IMR-90 (cell line): ENCODE results near the gene PRKG2. TPM values are rescaled to one million over a fixed set of nuclear protein-coding genes. Genes with fewer than 3 reads are reported as not detected.

Experiments used
- ATAC-seq: fragments of 200-7000 bp; cut with Tn5 transposase; 2 replicates; pipeline ENCODE4 v1.9.1; 2020; ENCODE audit warnings: low read depth, mild to moderate bottlenecking, moderate library complexity
- BruUV-seq: library from RNA; stranded (reverse); fragments of 400-500 nt; replicated peaks from 2 replicates; lab custom pipeline; 2021; lab: Mats Ljungman, UMichigan
- CTCF ChIA-PET: fragments of 300-600 bp; formaldehyde crosslinking; extraction: SDS; loops from one replicate; lab custom pipeline; 2021; ENCODE audit warnings: antibody characterized with exemption; lab: Yijun Ruan, JAX
- POLR2A ChIA-PET: fragments of 300-600 bp; sonication (Branson Sonifier 250); formaldehyde crosslinking; loops from one replicate; lab custom pipeline; 2022; ENCODE audit warnings: antibody characterized with exemption; ENCODE audit not compliant: unreplicated experiment; lab: Charles Lee
- DNase-seq: peaks from one replicate; pipeline ENCODE4 v3.0.0; 2013
- H2AFZ ChIP-seq: replicated peaks from 2 replicates; pipeline ENCODE3; 2013; ENCODE audit warnings: low read length, mild to moderate bottlenecking; ENCODE audit not compliant: poor library complexity
- H2AK5ac ChIP-seq: 2 replicates; pipeline ENCODE4 v1.6.1; 2013; ENCODE audit warnings: low read depth, low read length, inconsistent platforms
- H2AK9ac ChIP-seq: replicated peaks from 2 replicates; pipeline ENCODE3; 2013; ENCODE audit warnings: mild to moderate bottlenecking, low read depth, low read length, moderate library complexity; ENCODE audit not compliant: poor library complexity
- H2BK120ac ChIP-seq: 2 replicates; pipeline ENCODE4 v1.6.1; 2013; ENCODE audit warnings: low read depth, low read length, inconsistent platforms
- H2BK15ac ChIP-seq: 3 replicates; pipeline ENCODE4 v1.6.1; 2013; ENCODE audit warnings: low read depth, low read length, inconsistent platforms
- H2BK20ac ChIP-seq: 2 replicates; pipeline ENCODE4 v1.6.1; 2013; ENCODE audit warnings: low read depth, mild to moderate bottlenecking, inconsistent platforms, low read length, moderate library complexity
- H2BK5ac ChIP-seq: 2 replicates; pipeline ENCODE4 v1.6.1; 2013; ENCODE audit warnings: mild to moderate bottlenecking, low read depth, low read length, inconsistent platforms; ENCODE audit not compliant: poor library complexity, severe bottlenecking
- H3K14ac ChIP-seq: replicated peaks from 2 replicates; pipeline ENCODE4 v1.6.1; 2013; ENCODE audit warnings: low read depth, low read length, inconsistent platforms
- H3K18ac ChIP-seq: 2 replicates; pipeline ENCODE4 v1.6.1; 2013; ENCODE audit warnings: low read depth, low read length, control low read depth
- H3K23ac ChIP-seq: 2 replicates; pipeline ENCODE4 v1.6.1; 2013; ENCODE audit warnings: low read depth, low read length, inconsistent platforms
- H3K27ac ChIP-seq: 2 replicates; pipeline ENCODE4 v1.5.1; 2013; ENCODE audit warnings: mild to moderate bottlenecking, control low read depth, low read length; ENCODE audit not compliant: insufficient read depth
- H3K27me3 ChIP-seq: 2 replicates; pipeline ENCODE4 v1.6.1; 2013; ENCODE audit warnings: low read length; ENCODE audit not compliant: control insufficient read depth, insufficient read depth
- H3K36me3 ChIP-seq: 2 replicates; pipeline ENCODE4 v1.6.1; 2013; ENCODE audit warnings: low read length, mixed read lengths; ENCODE audit not compliant: control insufficient read depth, insufficient read depth
- H3K4ac ChIP-seq: 2 replicates; pipeline ENCODE4 v1.6.1; 2013; ENCODE audit warnings: low read depth, low read length, inconsistent platforms
- H3K4me1 ChIP-seq: 2 replicates; pipeline ENCODE4 v1.6.1; 2013; ENCODE audit warnings: low read length, mixed read lengths; ENCODE audit not compliant: control insufficient read depth, insufficient read depth
- H3K4me2 ChIP-seq: 2 replicates; pipeline ENCODE4 v1.6.1; 2013; ENCODE audit warnings: low read depth, mild to moderate bottlenecking, control low read depth, low read length, moderate library complexity
- H3K4me3 ChIP-seq: 2 replicates; pipeline ENCODE4 v1.5.1; 2013; ENCODE audit warnings: low read depth, mild to moderate bottlenecking, control low read depth, low read length, moderate library complexity; ENCODE audit not compliant: insufficient read depth
- H3K56ac ChIP-seq: 2 replicates; pipeline ENCODE4 v1.6.1; 2013; ENCODE audit warnings: low read length, inconsistent platforms; ENCODE audit not compliant: insufficient read depth; ENCODE audit errors: extremely low read depth
- H3K79me1 ChIP-seq, 2 experiments: 2 replicates each; pipeline ENCODE4 v1.6.1; 2013; ENCODE audit warnings: low read length in 2 of 2, inconsistent platforms in 1 of 2, low read depth in 1 of 2
- H3K9ac ChIP-seq: 2 replicates; pipeline ENCODE4 v1.6.1; 2013; ENCODE audit warnings: low read depth, low read length, control low read depth
- H3K9me1 ChIP-seq: 2 replicates; pipeline ENCODE4 v1.6.1; 2013; ENCODE audit warnings: low read length, inconsistent platforms; ENCODE audit not compliant: insufficient read depth
- H3K9me3 ChIP-seq: 2 replicates; pipeline ENCODE4 v1.6.1; 2013; ENCODE audit warnings: low read length; ENCODE audit not compliant: control insufficient read depth, insufficient read depth
- H4K20me1 ChIP-seq: 2 replicates; pipeline ENCODE4 v1.6.1; 2013; ENCODE audit warnings: low read length, inconsistent platforms; ENCODE audit not compliant: insufficient read depth
- H4K5ac ChIP-seq: 2 replicates; pipeline ENCODE4 v1.6.1; 2013; ENCODE audit warnings: mild to moderate bottlenecking, low read depth, low read length, control low read depth
- H4K8ac ChIP-seq, 2 experiments: 2 replicates each; pipeline ENCODE4 v1.6.1; 2013; ENCODE audit warnings: low read depth in 2 of 2, low read length in 2 of 2, control low read depth in 1 of 2, inconsistent platforms in 1 of 2
- H4K91ac ChIP-seq: 2 replicates; pipeline ENCODE4 v1.6.1; 2013; ENCODE audit warnings: low read depth, low read length, inconsistent platforms; ENCODE audit not compliant: insufficient read depth
- CEBPB ChIP-seq: IDR thresholded peaks from 2 replicates; pipeline ENCODE4 v1.6.1; 2012; ENCODE audit warnings: low read depth, low read length, improper control_type of control experiment
- CHD1 ChIP-seq: IDR thresholded peaks from 2 replicates; pipeline ENCODE4 v1.6.1; 2012; ENCODE audit warnings: low read depth, low read length, improper control_type of control experiment
- CTCF ChIP-seq: conservative IDR thresholded peaks from 2 replicates; pipeline ENCODE4 v1.5.1; 2012; ENCODE audit warnings: mild to moderate bottlenecking, low read depth, low read length, improper control_type of control experiment
- FOS ChIP-seq: fragments of 150-350 bp; IDR thresholded peaks from 2 replicates; pipeline ENCODE4 v1.6.1; 2016; ENCODE audit warnings: low read depth, low read length
- MAFK ChIP-seq: IDR thresholded peaks from 2 replicates; pipeline ENCODE4 v1.6.1; 2012; ENCODE audit warnings: low read depth, low read length, improper control_type of control experiment
- MXI1 ChIP-seq: IDR thresholded peaks from 2 replicates; pipeline ENCODE4 v1.6.1; 2012; ENCODE audit warnings: low read depth, mild to moderate bottlenecking, low read length, moderate library complexity, borderline replicate concordance
- POLR2A ChIP-seq: IDR thresholded peaks from 2 replicates; pipeline ENCODE4 v1.6.1; 2012; ENCODE audit warnings: mild to moderate bottlenecking, low read depth, low read length
- RAD21 ChIP-seq: IDR thresholded peaks from 2 replicates; pipeline ENCODE4 v1.6.1; 2012; ENCODE audit warnings: low read length, improper control_type of control experiment
- RCOR1 ChIP-seq: IDR thresholded peaks from 2 replicates; pipeline ENCODE4 v1.6.1; 2012; ENCODE audit warnings: mild to moderate bottlenecking, low read length, improper control_type of control experiment; ENCODE audit not compliant: insufficient replicate concordance
- RFX5 ChIP-seq: IDR thresholded peaks from 2 replicates; pipeline ENCODE4 v1.8.0; 2012; ENCODE audit warnings: low read depth, mild to moderate bottlenecking, low read length, moderate library complexity
- SMC3 ChIP-seq: fragments of 150-350 bp; IDR thresholded peaks from 2 replicates; pipeline ENCODE4 v1.6.1; 2016; ENCODE audit warnings: low read depth, mild to moderate bottlenecking, antibody characterized with exemption, low read length, moderate library complexity
- USF2 ChIP-seq: fragments of 150-350 bp; IDR thresholded peaks from 2 replicates; pipeline ENCODE4 v1.6.1; 2017; ENCODE audit warnings: mild to moderate bottlenecking, antibody characterized with exemption, low read length, low read depth
- dilution Hi-C: fragments of 300-500 bp; cut with HindIII; formaldehyde crosslinking; loops from one replicate; pipeline ENCODE4 v1.14.3; 2018; ENCODE audit warnings: low sequenced_read_pairs; ENCODE audit not compliant: unreplicated experiment
- in situ Hi-C: fragments of 300-500 bp; cut with MboI; formaldehyde crosslinking; loops from 3 replicates; pipeline ENCODE4 v1.14.3; 2019; ENCODE audit warnings: low sequenced_read_pairs, inconsistent platforms, mixed read lengths
- intact Hi-C: fragments of 100-400 bp; cut with micrococcal nuclease; formaldehyde crosslinking; loops from 2 replicates; pipeline ENCODE4 v1.10.0; 2022
- polyA plus RNA-seq, 3 experiments: library from polyadenylated mRNA; depleted of rRNA; stranded (reverse); fragments of >200 nt; gene quantifications; 2 replicates each; pipeline ENCODE4 v1.2.3, GENCODE V29; 2012; ENCODE audit warnings: low replicate concordance in 1 of 3
- total RNA-seq: library from RNA; depleted of rRNA; stranded (reverse); fragments of >200 nt; gene quantifications from 2 replicates; pipeline ENCODE4 v1.2.3, GENCODE V29; 2012

PRKG2 gene
- total and polyA plus RNA-seq, 2 of the 4 experiments (the other 2 are of a cell fraction) = 0.44 to 2.0 TPM

GRCh38 chr4:81084029-81084428 lies 131.0 kb downstream of the PRKG2 start:
- Histone ChIP-seq H3K9me1 (no peaks in the 10 kb centered on the region), H3K18ac (no peak overlapping the region), H3K9ac (no peak overlapping the region), H3K56ac (no peak overlapping the region), H2BK5ac (no peak overlapping the region), H4K5ac (no peak overlapping the region), H3K4me1 (peaks cover 2% of the 10 kb centered on the region; the same call in 1 of the 2 replicates), H4K91ac (no peak overlapping the region), H4K8ac (no peak overlapping the region; a peak in 1 of 4 replicates), H3K27ac (no peak overlapping the region), H3K9me3 (no peaks in the 10 kb centered on the region), H2AK9ac (no peak overlapping the region), H3K4me3 (no peak overlapping the region), H2AFZ (no peak overlapping the region), H3K4ac (no peak overlapping the region), H3K23ac (no peak overlapping the region), H4K20me1 (no peaks in the 10 kb centered on the region), H2BK15ac (no peak overlapping the region), H3K4me2 (no peak overlapping the region), H3K36me3 (no peaks in the 10 kb centered on the region), H3K14ac (no peak overlapping the region), H2BK120ac (no peak overlapping the region), H3K79me1 (no peaks in the 10 kb centered on the region), H2AK5ac (no peak overlapping the region), H2BK20ac (no peak overlapping the region), H3K27me3 (no peaks in the 10 kb centered on the region)
- ChIA-PET CTCF (interaction anchor here (1.3 to 1.5 kb wide), 2 partner anchors 13 to 268 kb away, joined by 4 to 6 read pairs; no protein-coding TSS in a partner anchor), POLR2A (no interaction called here)
- dilution Hi-C loops (no loop called here), in situ Hi-C loops (no loop called here), intact Hi-C loops (no loop called here)
- ATAC-seq = peak; percentile 62
- no TSS peak for BruUV-seq
- TF ChIP-seq CEBPB (no peak), MXI1 (no peak), RFX5 (no peak), USF2 (no peak), CTCF (peak; percentile 58), MAFK (no peak), RAD21 (peak; percentile 75), POLR2A (no peak), FOS (no peak), CHD1 (no peak), SMC3 (peak; percentile 62), RCOR1 (no peak)
- peak; percentile 72 for DNase-seq
